Posterior cingulate gyrus (tissue), 11 donors: ENCODE results near the gene HRG.
"Not testable (repeated sequence)": the region's sequence is repeated elsewhere in the genome, so short reads cannot be mapped to it uniquely, and the experiment has no call there.

Experiments used
- DNase-seq, 10 donors: peaks; one replicate each; pipeline versions ENCODE4 v3.0.0 to v3.0.0-alpha.2; 2020 to 2021; ENCODE audit warnings: mixed read lengths in 3 of 10
- intact Hi-C: fragments of 100-400 bp; cut with DNase I; formaldehyde crosslinking; loops from one replicate; pipeline ENCODE4 v1.15.1; 2023

Gene HRG

DNA sequence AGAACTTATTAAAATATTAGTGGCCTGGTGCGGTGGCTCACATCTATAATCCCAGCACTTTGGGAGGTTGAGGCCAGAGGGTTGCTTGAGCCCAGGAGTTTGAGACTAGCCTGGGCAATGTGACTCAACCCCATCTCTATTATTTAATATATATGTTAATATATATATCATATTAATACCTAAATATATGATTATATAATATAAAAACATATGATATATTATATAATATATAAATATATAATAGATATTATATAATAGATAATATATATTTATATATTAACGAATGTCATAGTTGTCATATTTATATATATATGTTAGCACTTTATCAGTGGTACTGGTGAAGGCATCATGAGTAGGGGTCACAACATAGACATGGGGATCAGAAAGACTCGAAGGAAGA, 5.2 kb downstream of the HRG start:
- intact Hi-C loops, result no loop called here
- no peak for DNase-seq

DNA sequence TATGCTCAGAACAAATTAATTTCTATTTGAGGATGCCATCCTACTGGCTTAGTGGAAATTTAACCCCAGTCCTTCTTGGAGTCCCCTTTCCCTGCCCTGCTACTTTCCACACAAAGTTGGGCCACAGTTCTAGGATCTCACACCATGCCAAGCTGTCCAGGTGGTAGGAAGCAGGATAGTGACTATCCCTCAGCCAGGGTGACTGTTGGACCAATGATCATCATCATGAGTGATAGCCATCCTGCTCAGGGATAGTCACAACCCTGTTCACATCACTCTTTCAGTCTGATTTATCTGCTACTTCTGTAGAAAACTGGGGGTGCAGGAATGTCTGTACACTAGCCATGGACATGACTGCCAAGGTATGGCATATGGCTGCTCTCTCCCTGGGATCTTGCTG, 12.8 kb downstream of the HRG start:
- intact Hi-C loops, result no loop called here
- no peak for DNase-seq

GRCh38 chr3:186679151-186679550, 13.3 kb downstream of the HRG start:
- no peak for DNase-seq
- intact Hi-C loops, result no loop called here

GRCh38 chr3:186680869-186681268, 15.1 kb downstream of the HRG start:
- DNase-seq, result no peak
- intact Hi-C loops, result no loop called here

GRCh38 chr3:186682812-186683211, 17.0 kb downstream of the HRG start:
- no peak for DNase-seq
- intact Hi-C loops, result no loop called here

DNA sequence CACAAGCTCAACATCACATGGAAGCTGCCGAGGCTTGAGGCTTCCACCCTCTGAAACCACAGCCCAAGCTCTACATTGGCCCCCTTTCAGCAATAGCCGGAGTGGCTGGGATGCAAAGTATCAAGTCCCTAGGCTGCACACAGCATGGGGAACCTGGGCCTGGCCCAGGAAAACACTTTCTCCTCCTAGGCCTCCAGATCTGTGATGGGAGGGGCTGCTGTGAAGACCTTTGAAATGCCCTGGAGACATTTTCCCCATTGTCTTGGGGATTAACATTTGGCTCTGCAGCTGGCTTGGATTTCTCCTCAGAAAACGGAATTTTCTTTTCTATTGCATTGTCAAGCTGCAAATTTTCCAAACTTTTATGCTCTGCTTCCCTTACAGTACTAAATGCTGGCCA, 18.2 kb downstream of the HRG start:
- intact Hi-C loops, result no loop called here
- no peak for DNase-seq

GRCh38 chr3:186686475-186686874, 20.7 kb downstream of the HRG start:
- intact Hi-C loops, DNase-seq: not testable (repeated sequence)

GRCh38 chr3:186687120-186687651, 21.4 kb downstream of the HRG start:
- intact Hi-C loops, result no loop called here

GRCh38 chr3:186690304-186690703, 24.5 kb downstream of the HRG start:
- intact Hi-C loops, DNase-seq: not testable (repeated sequence)

More at GRCh38 chr3:186687120-186687651, 21.4 kb downstream of the HRG start:
- DNase-seq, result no peak

GRCh38 chr3:186691676-186692075, 25.9 kb downstream of the HRG start:
- intact Hi-C loops, result no loop called here
- DNase-seq, result no peak

- intact Hi-C loops, result no loop called here
Observed at GRCh38 chr3:186693843-186694242, 28.0 kb downstream of the HRG start.

GRCh38 chr3:186694288-186695032, 28.6 kb downstream of the HRG start:
- DNase-seq, result no peak
- intact Hi-C loops, result no loop called here

More at GRCh38 chr3:186693843-186694242, 28.0 kb downstream of the HRG start:
- no peak for DNase-seq

DNA sequence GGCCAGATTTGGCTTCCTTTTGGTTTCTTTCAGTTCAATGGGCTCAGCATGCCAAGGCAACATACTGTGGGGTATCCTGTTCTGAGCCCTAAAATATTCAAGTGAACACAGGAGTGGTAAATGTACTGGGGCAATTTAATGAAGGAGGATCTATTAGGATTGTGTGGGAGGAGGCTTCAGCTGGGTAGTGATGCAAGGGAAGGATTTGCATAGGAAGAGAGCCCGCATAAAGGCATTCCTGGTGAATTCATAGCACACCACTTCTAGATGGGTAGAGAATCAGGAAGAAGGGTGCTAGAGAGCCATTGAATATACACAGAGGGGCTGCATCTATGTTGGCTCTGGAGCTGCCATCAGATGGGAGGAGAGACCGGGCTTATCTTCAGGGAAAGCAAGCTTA, 30.7 kb downstream of the HRG start:
- intact Hi-C loops, result no loop called here
- no peak for DNase-seq

- no peak for DNase-seq
- intact Hi-C loops, result no loop called here
Observed at GRCh38 chr3:186697510-186697909, 31.7 kb downstream of the HRG start.

DNA sequence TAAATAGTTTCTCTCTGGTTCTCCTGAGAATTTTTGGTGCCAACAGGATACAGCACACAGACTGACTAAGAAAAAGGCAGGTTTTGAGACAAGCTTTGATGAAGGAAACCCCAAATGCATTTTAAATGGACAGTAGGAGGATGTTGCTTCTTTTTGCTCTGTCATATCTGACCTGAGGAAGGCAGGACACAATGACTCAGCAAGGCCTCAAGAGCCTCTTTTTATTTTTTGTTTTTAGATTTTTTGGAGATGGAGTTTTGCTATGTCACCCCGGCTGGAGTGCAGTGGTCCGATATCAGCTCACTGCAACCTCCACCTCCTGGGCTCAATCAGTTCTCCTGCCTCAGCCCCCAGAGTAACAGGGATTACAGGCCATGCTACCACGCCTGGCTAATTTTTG, 34.5 kb downstream of the HRG start:
- intact Hi-C loops, result no loop called here
- DNase-seq, result no peak

DNA sequence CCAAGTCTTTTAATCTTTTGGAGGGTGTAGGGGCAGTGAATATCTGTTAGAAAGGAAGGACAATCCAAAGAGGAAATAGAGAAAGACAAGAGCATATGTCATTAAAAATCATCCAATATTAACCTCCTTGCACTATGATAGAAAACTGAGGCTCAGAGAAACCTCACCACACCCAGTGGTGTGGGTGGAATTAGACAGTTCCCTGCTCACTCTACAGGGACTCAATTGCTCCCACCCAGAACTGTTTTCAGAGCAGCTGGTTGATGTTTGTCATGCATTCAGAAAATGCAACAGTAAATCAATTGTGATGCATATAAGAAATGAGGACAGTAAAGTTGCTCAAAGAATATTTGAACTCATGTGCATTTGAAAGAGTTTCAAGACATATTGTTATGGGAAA, 36.6 kb downstream of the HRG start:
- intact Hi-C loops, result not testable (repeated sequence)

DNA sequence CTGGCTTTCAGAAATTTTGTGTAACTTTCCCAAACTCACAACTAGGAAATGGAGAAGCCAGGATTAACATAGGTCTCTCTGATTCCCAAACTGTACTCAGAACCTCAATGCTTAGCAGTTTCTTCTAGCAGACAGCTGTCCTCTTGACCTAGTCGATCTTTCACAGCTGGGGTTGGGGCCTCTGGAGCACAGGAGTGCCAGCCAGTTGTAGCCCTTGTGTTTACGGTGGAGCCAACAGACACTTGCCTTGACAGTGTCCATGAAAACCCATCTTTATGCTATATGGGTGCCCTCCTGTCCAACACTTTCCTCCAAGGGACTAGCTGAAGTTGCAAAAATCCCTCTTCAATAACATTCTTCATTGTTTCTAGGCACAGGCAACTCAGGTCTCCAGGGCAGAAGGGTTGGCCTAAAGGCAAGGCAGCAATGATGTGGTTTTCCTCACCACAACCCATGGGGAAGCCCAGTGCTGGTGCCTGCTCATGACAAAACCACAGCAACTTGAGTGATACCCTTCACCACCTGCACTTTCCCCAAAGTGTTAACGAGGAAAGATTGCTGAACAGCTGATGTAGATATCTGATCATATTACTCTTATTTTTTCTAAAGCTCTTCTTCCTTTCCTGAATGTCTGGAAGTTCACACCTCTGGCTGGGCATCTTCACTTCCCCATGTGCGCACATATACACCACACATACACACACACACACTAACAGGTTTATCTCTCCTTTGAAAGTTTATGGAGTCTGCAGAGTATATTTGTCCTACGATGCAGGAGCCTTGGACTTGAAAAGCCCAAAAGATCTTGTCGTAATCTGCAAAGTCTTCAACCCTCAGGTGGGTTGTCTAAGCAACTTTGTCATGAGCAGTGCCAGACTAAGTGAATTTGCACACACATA, 40.3 kb downstream of the HRG start:
- intact Hi-C loops, result no loop called here
- no peak for DNase-seq

More for the DNA sequence above, 36.6 kb downstream of the HRG start:
- DNase-seq, result not testable (repeated sequence)

GRCh38 chr3:186708983-186709679, 43.3 kb downstream of the HRG start:
- no peak for DNase-seq
- intact Hi-C loops, result no loop called here

DNA sequence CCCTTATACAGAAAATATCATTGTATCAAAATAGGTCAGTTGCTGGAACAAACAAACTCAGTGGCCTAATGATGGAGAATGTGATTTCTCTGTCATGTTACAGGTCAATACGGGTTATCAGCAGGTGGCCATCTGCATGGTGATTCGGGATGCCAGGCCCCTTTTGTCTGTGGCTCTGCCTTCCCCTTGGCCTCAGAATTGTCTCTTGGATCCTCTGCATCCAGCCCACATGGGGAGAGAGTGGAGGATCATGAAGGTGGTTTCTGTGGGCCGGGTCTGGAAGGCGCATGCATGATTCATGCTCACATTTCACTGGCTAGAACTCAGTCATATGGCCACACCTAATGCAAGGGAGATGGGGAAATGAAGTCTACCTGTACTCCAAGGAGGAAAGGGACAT, 44.9 kb downstream of the HRG start:
- DNase-seq, intact Hi-C loops: not testable (repeated sequence)

DNA sequence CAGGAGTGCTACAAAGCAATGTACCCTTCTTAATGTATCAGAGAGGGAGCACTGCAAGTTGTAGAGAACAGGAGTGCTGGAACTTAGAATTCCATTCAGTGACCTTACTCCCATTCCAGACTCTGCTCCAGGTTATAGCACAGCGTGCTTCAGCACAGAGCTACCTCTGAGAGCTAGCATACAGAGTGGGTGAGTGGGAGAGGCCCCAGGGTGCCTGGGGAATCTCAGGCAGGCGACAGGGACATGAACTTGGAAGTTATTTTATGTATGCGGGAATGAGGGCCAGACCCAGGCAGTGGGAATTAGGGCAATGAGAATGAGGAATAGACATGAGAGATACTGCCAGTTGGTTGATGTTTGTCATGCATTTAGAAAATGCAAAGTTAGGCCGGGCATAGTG, 47.7 kb downstream of the HRG start:
- intact Hi-C loops, result no loop called here
- DNase-seq, result no peak

- DNase-seq, result no peak
- intact Hi-C loops, result no loop called here
Observed at GRCh38 chr3:186717039-186717457, 51.2 kb downstream of the HRG start, which contains the start of gene KNG1. Gene KNG1 (plus strand): TSS chr3:186717359. CDS start chr3:186717543, 184 bp downstream.
